ENCODE results near the gene LGR6. TPM values are rescaled to one million over a fixed set of nuclear protein-coding genes. Genes with fewer than 3 reads are reported as not detected.

The LGR6 gene
- total RNA-seq, 1 donor from 2014 or later, result 4.1 TPM

GRCh38 chr1:202291001-202291400 lies 97.4 kb downstream of the LGR6 start:
- DNase-seq (ENCODE audit: missing footprints), result no peak
- no peak for ATAC-seq
- intact Hi-C loops (cut with DNase I), result no loop called here

GRCh38 chr1:202291961-202292712 lies 98.5 kb downstream of the LGR6 start:
- intact Hi-C loops (cut with DNase I), result no loop called here
- ATAC-seq (peak; percentile 32), DNase-seq (ENCODE audit: missing footprints) (no peak)

- intact Hi-C loops (cut with DNase I), result no loop called here
- ATAC-seq (no peak), DNase-seq (ENCODE audit: missing footprints) (no peak)
Observed at GRCh38 chr1:202292773-202293172, 99.2 kb downstream of the LGR6 start.

- ATAC-seq (no peak), DNase-seq (ENCODE audit: missing footprints) (no peak)
- intact Hi-C loops (cut with DNase I), result no loop called here
Observed at GRCh38 chr1:202293569-202293968, 100.0 kb downstream of the LGR6 start.

- intact Hi-C loops (cut with DNase I), result no loop called here
- DNase-seq (ENCODE audit: missing footprints), result no peak
- no peak for ATAC-seq
Observed at GRCh38 chr1:202302166-202302565, 108.6 kb downstream of the LGR6 start.

DNA sequence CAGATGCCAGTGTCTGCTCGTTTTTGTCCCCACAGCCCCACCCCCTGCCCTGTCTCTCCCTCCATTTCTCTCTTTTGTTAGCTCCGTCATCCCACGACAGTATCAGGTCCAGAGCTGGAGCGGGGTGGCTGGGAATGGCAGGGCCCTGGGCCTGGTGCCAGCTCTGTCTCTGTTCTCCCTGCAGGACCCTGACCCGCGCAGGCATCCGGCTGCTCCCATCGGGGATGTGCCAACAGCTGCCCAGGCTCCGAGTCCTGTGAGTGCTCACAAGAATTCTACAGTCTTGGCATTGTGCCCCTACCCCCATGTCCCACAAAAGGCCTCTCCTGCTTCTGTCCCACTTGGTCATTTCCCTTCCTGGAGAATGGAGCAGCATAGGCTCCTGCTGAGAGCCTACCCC lies 110.8 kb downstream of the LGR6 start:
- ATAC-seq (peak; percentile 42), DNase-seq (ENCODE audit: missing footprints) (no peak)
- intact Hi-C loops (cut with DNase I), result no loop called here

DNA sequence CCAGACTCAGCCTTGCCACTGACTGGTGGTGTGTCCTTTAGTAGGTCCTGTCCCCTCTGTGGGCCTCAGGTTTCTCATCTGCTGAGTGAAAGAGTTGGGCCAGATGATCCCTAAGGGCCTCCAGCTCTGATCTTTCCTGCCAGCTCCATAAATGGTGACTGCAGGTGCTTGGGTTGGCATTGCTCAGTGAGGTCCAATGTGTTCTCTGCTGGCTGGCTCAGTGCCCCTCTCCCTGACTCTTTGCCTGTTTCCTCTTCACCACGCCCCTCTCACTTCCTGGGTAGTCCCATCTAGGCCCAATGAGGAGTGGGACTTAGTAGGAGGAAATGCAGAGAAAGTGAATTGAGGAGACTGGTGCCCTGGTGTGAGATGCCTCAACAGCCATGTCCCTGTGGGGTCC lies 111.6 kb downstream of the LGR6 start:
- intact Hi-C loops (cut with DNase I), result no loop called here
- DNase-seq (ENCODE audit: missing footprints), result no peak
- ATAC-seq, result peak; percentile 38

GRCh38 chr1:202306535-202307345 lies 113.1 kb downstream of the LGR6 start:
- DNase-seq (ENCODE audit: missing footprints) (no peak), ATAC-seq (no peak)
- intact Hi-C loops (cut with DNase I), result no loop called here

GRCh38 chr1:202310071-202310725 lies 116.6 kb downstream of the LGR6 start:
- DNase-seq (ENCODE audit: missing footprints) (no peak), ATAC-seq (no peak)
- intact Hi-C loops (cut with DNase I), result loop anchor here (10.0 kb wide), 1 partner anchor 405 kb away; the partner anchor contains the start of gene SYT2

- DNase-seq (ENCODE audit: missing footprints) (no peak), ATAC-seq (no peak)
- intact Hi-C loops (cut with DNase I), result loop anchor here (10.0 kb wide), 1 partner anchor 404 kb away; the partner anchor contains the start of gene SYT2
Observed at GRCh38 chr1:202310746-202311145, 117.1 kb downstream of the LGR6 start.

DNA sequence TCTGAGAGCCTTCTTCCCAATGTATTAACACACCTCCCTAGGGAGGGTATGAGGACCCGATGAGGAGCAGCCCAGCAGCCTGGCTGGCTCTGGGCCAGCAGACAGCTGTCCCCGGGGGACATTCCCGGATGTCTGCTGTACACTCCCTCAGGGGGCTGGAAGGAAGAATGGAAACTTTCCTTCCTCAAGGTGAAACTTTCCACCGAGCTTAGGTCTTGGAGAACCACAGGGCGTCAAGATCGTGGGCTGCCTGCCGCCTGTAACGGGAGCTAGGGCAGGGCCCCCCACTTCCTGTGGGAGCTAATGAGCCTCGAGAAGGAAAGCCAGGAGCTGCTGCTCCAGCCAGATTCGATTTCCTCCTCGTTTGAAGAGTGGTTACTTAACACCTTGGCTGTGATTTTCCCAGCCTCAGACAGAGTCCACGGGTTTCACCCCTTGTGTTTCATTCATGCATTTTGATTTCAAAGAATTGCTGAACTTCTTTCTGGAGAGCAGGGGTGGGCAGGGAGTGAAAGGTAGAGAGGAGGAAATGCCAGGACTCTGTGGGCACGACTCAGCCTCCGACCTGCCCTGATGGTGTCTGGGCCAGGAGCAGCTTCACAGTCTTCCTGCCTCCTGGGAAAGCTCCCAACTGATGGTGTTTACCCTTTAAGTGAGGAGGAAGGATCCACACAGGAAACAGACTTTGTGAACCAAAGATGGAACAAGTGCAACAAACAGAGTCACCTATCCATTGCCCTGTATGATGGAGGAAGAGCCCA lies 118.5 kb downstream of the LGR6 start:
- intact Hi-C loops (cut with DNase I), result loop anchor here (10.0 kb wide), 1 partner anchor 403 kb away; the partner anchor contains the start of gene SYT2
- no peak for DNase-seq (ENCODE audit: missing footprints)
- no peak for ATAC-seq

- DNase-seq (ENCODE audit: missing footprints) (peak; percentile 81), ATAC-seq (peak; percentile 77)
- intact Hi-C loops (cut with DNase I), result loop anchor here (1.0 to 10.0 kb wide), 3 partner anchors 41 to 399 kb away; partner anchors contain the start of genes LGR6 and SYT2
Observed at GRCh38 chr1:202315576-202316168, 122.1 kb downstream of the LGR6 start.

GRCh38 chr1:202316186-202316585 lies 122.6 kb downstream of the LGR6 start:
- intact Hi-C loops (cut with DNase I), result loop anchor here (10.0 kb wide), 1 partner anchor 399 kb away; the partner anchor contains the start of gene SYT2
- DNase-seq (ENCODE audit: missing footprints) (no peak), ATAC-seq (no peak)

GRCh38 chr1:202317941-202318925 lies 124.6 kb downstream of the LGR6 start:
- intact Hi-C loops (cut with DNase I), result loop anchor here (10.0 kb wide), 1 partner anchor 397 kb away; the partner anchor contains the start of gene SYT2

DNA sequence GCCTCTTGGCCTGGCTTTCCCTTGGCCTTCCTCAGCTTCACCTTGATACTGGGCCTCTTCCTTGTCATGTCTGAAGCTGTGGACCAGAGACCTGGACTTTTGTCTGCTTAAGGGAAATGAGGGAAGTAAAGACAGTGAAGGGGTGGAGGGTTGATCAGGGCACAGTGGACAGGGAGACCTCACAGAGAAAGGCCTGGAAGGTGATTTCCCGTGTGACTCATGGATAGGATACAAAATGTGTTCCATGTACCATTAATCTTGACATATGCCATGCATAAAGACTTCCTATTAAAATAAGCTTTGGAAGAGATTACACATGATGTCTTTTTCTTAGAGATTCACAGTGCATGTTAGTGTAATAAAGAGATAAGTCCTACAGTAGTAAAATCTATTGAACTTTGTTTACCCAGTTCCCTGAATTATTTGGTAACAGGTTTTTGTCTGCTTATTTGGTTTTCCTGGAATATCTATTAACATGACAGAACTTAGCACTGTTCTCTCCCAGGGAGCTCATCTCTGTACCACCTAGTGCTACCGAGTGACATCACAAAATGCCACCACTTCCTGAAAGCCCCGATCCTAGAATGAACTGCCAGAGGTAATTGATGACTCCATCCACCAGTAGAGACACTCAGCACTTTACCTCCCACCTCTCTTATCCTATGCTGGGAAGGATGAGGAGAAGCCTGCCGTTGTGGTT lies 125.9 kb downstream of the LGR6 start:
- no peak for ATAC-seq
- intact Hi-C loops (cut with DNase I), result loop anchor here (10.0 kb wide), 1 partner anchor 395 kb away; the partner anchor contains the start of gene SYT2
- DNase-seq (ENCODE audit: missing footprints), result no peak

More at GRCh38 chr1:202317941-202318925, 124.6 kb downstream of the LGR6 start:
- DNase-seq (ENCODE audit: missing footprints) (no peak), ATAC-seq (no peak)

- intact Hi-C loops (cut with DNase I), result no loop called here
Observed at GRCh38 chr1:202320081-202320405, 126.4 kb downstream of the LGR6 start.

More at GRCh38 chr1:202320081-202320405, 126.4 kb downstream of the LGR6 start:
- ATAC-seq (no peak), DNase-seq (ENCODE audit: missing footprints) (no peak)
